ENCODE data around the gene TDRD3. TPM values are rescaled to one million over a fixed set of nuclear protein-coding genes. Genes with fewer than 3 reads are reported as not detected.

The TDRD3 gene
- total and polyA plus RNA-seq, 2 donors = 18.5 to 26.3 TPM

DNA sequence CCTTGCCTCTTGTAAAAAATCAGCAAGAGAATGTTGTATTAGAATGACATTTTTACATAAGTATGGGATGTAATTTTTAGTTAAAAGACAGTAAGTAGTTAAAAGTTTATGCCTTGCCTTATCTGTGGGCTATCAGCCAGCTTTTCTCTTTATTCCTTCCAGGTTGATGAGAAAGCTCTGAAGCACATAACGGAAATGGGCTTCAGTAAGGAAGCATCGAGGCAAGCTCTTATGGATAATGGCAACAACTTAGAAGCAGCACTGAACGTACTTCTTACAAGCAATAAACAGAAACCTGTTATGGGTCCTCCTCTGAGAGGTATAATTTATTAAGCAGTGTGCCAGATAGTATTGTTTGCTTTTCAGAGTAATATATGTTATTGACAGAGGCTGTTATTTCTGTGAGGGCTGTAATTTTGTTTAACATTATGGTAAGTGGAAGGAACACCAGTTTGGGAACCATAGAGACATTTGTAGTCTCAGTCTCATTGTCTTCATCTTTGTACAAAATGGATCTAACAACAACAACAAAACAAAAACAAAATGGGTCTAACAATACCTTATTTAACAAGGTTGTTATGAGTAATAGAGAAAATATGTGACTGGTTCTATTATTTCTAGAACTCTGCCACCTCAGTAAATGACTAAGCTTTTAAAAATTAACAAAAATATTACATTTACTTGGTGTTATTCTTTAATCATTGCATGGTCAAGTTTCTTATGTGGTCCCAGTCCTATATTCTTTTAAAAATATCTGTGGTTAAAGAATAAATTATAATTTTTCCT lies 112.8 kb downstream of the TDRD3 start:
- Histone ChIP-seq H3K36me3 (ENCODE audit: control insufficient read depth in 2 of 2, insufficient read depth in 2 of 2, low read length in 1 of 2) (peaks cover 0 to 4% of the 10 kb centered on the region in 2 donors), H3K9me3 (ENCODE audit: control insufficient read depth in 2 of 2, insufficient read depth in 1 of 2, low read length in 1 of 2) (peaks cover 0 to 16% of the 10 kb centered on the region in 2 donors), H3K4me3 (ENCODE audit: low read length in 2 of 2) (no peak overlapping the region), H3K4me1 (ENCODE audit: control insufficient read depth in 2 of 2, insufficient read depth in 2 of 2, low read length in 2 of 2) (no peaks in the 10 kb centered on the region), H3K27me3 (ENCODE audit: control insufficient read depth in 2 of 2, insufficient read depth in 1 of 2, low read length in 1 of 2) (no peaks in the 10 kb centered on the region), H3K27ac (ENCODE audit: low read depth in 1 of 2, low read length in 1 of 2) (no peak overlapping the region)
- no peak for DNase-seq (ENCODE audit: low read depth in 6 of 9, low spot score in 9 of 9)
- 96% methylated on average over 3 of the region's 3 CpGs for WGBS

DNA sequence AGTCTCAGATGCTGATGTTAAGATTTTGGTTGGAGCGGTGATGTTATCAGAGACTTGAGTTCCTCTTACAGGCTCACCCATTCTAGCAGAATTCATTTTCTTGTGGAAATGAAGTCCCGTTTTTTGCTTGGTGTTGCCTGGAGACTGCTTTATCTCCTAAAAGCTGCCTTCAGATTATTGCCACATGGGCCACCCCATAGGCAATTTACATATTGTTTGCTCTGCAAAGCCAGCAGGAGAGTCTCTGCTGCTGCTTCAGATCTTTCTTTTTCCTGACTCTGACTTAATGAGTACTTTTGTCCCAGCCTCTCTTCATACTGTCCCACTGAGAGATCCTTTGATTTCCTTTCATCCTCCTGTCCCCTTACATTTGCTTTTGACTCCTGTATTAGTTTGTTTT lies 114.6 kb downstream of the TDRD3 start:
- peaks cover 0 to 4% of the 10 kb centered on the region in 2 donors for H3K36me3 ChIP-seq (ENCODE audit: control insufficient read depth in 2 of 2, insufficient read depth in 2 of 2, low read length in 1 of 2)
- WGBS = 98% methylated on average over 2 of the region's 2 CpGs
- H3K9me3 ChIP-seq (ENCODE audit: control insufficient read depth in 2 of 2, insufficient read depth in 1 of 2, low read length in 1 of 2) = peaks cover 0 to 10% of the 10 kb centered on the region in 2 donors

DNA sequence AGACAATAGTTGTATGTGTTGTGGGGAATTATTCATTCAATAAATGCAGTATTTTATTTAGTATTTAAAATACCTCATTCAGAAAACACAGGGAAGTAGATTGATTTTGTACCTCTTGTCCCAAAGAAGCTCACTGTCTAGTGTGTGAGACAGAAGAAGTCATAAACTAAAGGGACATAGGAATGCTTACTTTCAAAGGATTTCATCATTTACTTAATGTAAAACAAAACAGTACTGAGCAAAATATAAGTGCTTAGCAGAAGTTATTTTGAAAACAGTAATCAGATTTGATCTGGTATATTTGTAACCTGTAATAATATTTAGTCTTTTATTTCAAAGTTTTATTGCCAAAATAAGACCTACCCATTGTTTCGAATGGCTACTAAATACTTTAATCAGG lies 117.9 kb downstream of the TDRD3 start:
- Histone ChIP-seq H3K4me1 (ENCODE audit: control insufficient read depth in 2 of 2, insufficient read depth in 2 of 2, low read length in 2 of 2) (no peaks in the 10 kb centered on the region), H3K9me3 (ENCODE audit: control insufficient read depth in 2 of 2, insufficient read depth in 1 of 2, low read length in 1 of 2) (peaks cover 0 to 10% of the 10 kb centered on the region in 2 donors), H3K27ac (ENCODE audit: low read depth in 1 of 2, low read length in 1 of 2) (no peak overlapping the region), H3K4me3 (ENCODE audit: low read length in 2 of 2) (no peak overlapping the region), H3K27me3 (ENCODE audit: control insufficient read depth in 2 of 2, insufficient read depth in 1 of 2, low read length in 1 of 2) (no peaks in the 10 kb centered on the region), H3K36me3 (ENCODE audit: control insufficient read depth in 2 of 2, insufficient read depth in 2 of 2, low read length in 1 of 2) (peaks cover 3 to 7% of the 10 kb centered on the region in 2 donors)
- WGBS = 99% methylated on average over 1 of the region's 1 CpG
- no peak for DNase-seq (ENCODE audit: low read depth in 6 of 9, low spot score in 9 of 9)

More for the DNA sequence above, 114.6 kb downstream of the TDRD3 start:
- no peaks in the 10 kb centered on the region for H3K27me3 ChIP-seq (ENCODE audit: control insufficient read depth in 2 of 2, insufficient read depth in 1 of 2, low read length in 1 of 2)
- no peak overlapping the region for H3K27ac ChIP-seq (ENCODE audit: low read depth in 1 of 2, low read length in 1 of 2)
- no peak overlapping the region for H3K4me3 ChIP-seq (ENCODE audit: low read length in 2 of 2)
- no peak for DNase-seq (ENCODE audit: low read depth in 6 of 9, low spot score in 9 of 9)
- H3K4me1 ChIP-seq (ENCODE audit: control insufficient read depth in 2 of 2, insufficient read depth in 2 of 2, low read length in 2 of 2) = no peaks in the 10 kb centered on the region

DNA sequence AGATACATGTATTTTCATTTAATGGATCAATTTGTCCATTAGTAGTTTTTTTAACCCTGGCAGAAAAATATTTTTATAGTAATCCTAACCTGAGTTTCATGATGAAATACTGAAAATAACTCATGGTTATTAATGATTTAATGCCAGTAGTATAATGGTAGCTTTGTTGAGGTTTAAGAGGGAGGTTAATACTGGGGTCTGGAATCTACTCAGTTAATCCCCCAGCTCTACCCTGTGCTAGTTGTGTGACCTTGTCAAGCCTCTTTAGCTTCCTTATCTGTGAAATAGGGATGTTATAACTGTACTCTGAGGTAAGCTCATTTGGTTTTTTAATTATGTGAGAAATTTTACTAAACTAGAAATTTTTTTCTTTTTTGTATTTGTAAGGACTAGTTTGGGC lies 122.5 kb downstream of the TDRD3 start:
- no peak for DNase-seq (ENCODE audit: low read depth in 6 of 9, low spot score in 9 of 9)
- H3K4me1 ChIP-seq (ENCODE audit: control insufficient read depth in 2 of 2, insufficient read depth in 2 of 2, low read length in 2 of 2) = no peaks in the 10 kb centered on the region
- no peaks in the 10 kb centered on the region for H3K9me3 ChIP-seq (ENCODE audit: control insufficient read depth in 2 of 2, insufficient read depth in 1 of 2, low read length in 1 of 2)
- peaks cover 3% of the 10 kb centered on the region in 2 donors for H3K36me3 ChIP-seq (ENCODE audit: control insufficient read depth in 2 of 2, insufficient read depth in 2 of 2, low read length in 1 of 2)
- H3K4me3 ChIP-seq (ENCODE audit: low read length in 2 of 2) = no peak overlapping the region
- H3K27me3 ChIP-seq (ENCODE audit: control insufficient read depth in 2 of 2, insufficient read depth in 1 of 2, low read length in 1 of 2) = no peaks in the 10 kb centered on the region
- no peak overlapping the region for H3K27ac ChIP-seq (ENCODE audit: low read depth in 1 of 2, low read length in 1 of 2)

DNA sequence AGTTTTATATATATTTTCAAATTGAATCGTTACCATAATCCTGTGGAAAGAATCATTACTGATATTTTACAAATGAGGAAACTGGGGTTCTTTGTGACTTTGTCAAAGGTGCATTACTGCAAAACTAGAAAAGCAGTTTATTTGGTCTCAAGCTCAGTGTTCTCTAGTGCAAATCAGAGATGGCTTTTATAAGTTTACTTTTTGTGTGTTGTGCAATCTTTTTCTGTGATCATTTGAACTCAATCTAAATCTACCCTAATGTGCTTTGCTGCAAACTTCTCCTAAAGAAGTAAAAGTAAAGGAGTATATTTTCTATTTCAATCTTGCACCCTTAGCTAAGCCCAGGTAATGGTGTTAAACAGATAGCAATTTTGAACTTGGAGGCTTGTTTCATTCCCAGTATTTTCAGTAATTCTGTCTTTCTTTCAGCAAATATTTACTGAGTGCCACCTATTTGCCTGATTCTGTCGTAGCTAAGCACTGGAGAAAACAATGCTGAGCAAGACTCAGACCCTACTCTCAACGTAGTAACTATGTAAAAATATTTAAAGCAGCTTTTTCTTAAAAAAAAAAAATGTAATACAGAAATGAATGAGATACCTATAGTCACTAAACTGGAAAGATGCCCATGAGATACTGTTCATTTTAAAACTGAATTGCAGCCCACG lies 124.0 kb downstream of the TDRD3 start:
- no peak overlapping the region for H3K4me3 ChIP-seq (ENCODE audit: low read length in 2 of 2)
- no peak for DNase-seq (ENCODE audit: low read depth in 6 of 9, low spot score in 9 of 9)
- 97% methylated on average over 4 of the region's 4 CpGs for WGBS
- H3K9me3 ChIP-seq (ENCODE audit: control insufficient read depth in 2 of 2, insufficient read depth in 1 of 2, low read length in 1 of 2) = no peaks in the 10 kb centered on the region
- H3K4me1 ChIP-seq (ENCODE audit: control insufficient read depth in 2 of 2, insufficient read depth in 2 of 2, low read length in 2 of 2) = no peaks in the 10 kb centered on the region
- H3K27ac ChIP-seq (ENCODE audit: low read depth in 1 of 2, low read length in 1 of 2) = no peak overlapping the region
- H3K27me3 ChIP-seq (ENCODE audit: control insufficient read depth in 2 of 2, insufficient read depth in 1 of 2, low read length in 1 of 2) = no peaks in the 10 kb centered on the region
- peaks cover 3% of the 10 kb centered on the region in 2 donors for H3K36me3 ChIP-seq (ENCODE audit: control insufficient read depth in 2 of 2, insufficient read depth in 2 of 2, low read length in 1 of 2)

DNA sequence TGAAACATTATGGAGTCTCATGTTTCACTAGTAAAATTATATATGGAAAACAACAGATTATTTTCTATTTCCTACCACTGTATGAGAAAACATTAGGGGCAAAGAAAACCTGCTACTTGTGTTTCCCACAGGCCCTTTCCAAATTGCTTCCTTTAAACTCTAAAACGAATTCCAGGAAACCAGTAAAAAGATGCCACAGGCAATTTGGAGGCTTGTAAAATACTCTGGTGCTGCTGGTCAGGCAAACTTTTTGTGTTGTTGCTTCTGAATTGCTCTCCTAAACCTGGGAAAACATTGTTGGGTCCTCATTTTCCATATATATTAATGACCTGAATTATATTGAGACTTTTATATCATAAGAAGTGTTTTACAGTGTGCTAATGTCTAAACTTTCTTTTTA lies 141.5 kb downstream of the TDRD3 start:
- no peaks in the 10 kb centered on the region for H3K27me3 ChIP-seq (ENCODE audit: control insufficient read depth in 2 of 2, insufficient read depth in 1 of 2, low read length in 1 of 2)
- H3K4me3 ChIP-seq (ENCODE audit: low read length in 2 of 2) = no peak overlapping the region
- DNase-seq (ENCODE audit: low read depth in 6 of 9, low spot score in 9 of 9) = no peak
- H3K4me1 ChIP-seq (ENCODE audit: control insufficient read depth in 2 of 2, insufficient read depth in 2 of 2, low read length in 2 of 2) = no peaks in the 10 kb centered on the region
- H3K36me3 ChIP-seq (ENCODE audit: control insufficient read depth in 2 of 2, insufficient read depth in 2 of 2, low read length in 1 of 2) = no peaks in the 10 kb centered on the region
- no peaks in the 10 kb centered on the region for H3K9me3 ChIP-seq (ENCODE audit: control insufficient read depth in 2 of 2, insufficient read depth in 1 of 2, low read length in 1 of 2)
- no peak overlapping the region for H3K27ac ChIP-seq (ENCODE audit: low read depth in 1 of 2, low read length in 1 of 2)
- WGBS = 85% methylated on average over 1 of the region's 1 CpG

DNA sequence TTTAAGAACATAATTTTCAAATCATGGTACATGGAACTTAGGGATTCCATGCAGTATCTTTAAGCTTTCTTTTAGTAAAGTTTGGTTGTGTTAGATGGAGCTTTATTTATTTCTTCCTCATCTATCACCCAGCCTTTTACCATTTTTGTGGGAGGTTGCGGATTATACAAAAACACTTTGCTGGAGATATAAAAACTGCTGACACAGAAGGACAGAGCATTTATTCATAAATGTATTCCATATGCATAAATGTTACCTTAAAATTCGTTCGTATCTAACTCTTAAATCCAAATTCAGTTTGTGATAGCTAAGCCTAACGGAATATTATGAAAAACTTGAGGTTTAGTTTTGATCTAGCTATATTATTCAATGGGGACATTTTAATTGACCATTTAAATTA lies 143.3 kb downstream of the TDRD3 start:
- DNase-seq (ENCODE audit: low read depth in 6 of 9, low spot score in 9 of 9) = no peak
- H3K4me1 ChIP-seq (ENCODE audit: control insufficient read depth in 2 of 2, insufficient read depth in 2 of 2, low read length in 2 of 2) = no peaks in the 10 kb centered on the region
- no peaks in the 10 kb centered on the region for H3K27me3 ChIP-seq (ENCODE audit: control insufficient read depth in 2 of 2, insufficient read depth in 1 of 2, low read length in 1 of 2)
- H3K36me3 ChIP-seq (ENCODE audit: control insufficient read depth in 2 of 2, insufficient read depth in 2 of 2, low read length in 1 of 2) = no peaks in the 10 kb centered on the region
- H3K27ac ChIP-seq (ENCODE audit: low read depth in 1 of 2, low read length in 1 of 2) = no peak overlapping the region
- H3K9me3 ChIP-seq (ENCODE audit: control insufficient read depth in 2 of 2, insufficient read depth in 1 of 2, low read length in 1 of 2) = no peaks in the 10 kb centered on the region
- WGBS = 98% methylated on average over 4 of the region's 4 CpGs
- H3K4me3 ChIP-seq (ENCODE audit: low read length in 2 of 2) = no peak overlapping the region

DNA sequence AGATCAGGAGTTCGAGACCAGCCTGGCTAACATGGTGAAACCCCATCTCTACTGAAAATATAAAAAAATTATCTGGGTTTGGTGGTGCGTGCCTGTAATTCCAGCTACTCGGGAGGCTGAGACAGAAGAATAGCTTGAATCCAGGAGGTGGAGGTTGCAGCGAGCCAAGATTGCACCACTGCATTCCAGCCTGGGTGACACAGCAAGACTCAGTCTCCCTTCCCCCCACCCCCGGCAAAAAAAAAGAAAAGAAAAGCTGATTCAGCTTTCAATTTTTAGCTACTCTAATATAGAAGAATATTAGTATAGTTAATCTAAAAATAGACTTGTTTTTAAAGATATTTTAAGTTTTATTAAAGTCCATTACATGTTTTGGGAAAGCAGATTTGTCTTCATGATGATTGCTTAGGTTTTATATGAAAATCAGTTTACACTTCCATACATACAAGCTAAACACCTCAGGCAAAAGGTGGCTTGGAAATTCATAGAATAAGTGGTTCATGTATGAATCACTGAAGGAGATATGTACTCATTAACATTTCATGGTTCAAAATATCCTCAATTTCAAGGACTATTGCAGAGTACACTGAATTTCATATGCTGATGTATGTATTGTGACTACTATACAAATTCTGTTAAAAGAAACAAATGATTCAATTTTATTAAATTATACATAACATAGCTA lies 165.2 kb downstream of the TDRD3 start:
- 96% methylated on average over 5 of the region's 5 CpGs for WGBS
- Histone ChIP-seq H3K4me1 (ENCODE audit: control insufficient read depth in 2 of 2, insufficient read depth in 2 of 2, low read length in 2 of 2) (no peaks in the 10 kb centered on the region), H3K27ac (ENCODE audit: low read depth in 1 of 2, low read length in 1 of 2) (no peak overlapping the region), H3K9me3 (ENCODE audit: control insufficient read depth in 2 of 2, insufficient read depth in 1 of 2, low read length in 1 of 2) (no peaks in the 10 kb centered on the region), H3K4me3 (ENCODE audit: low read length in 2 of 2) (no peak overlapping the region), H3K36me3 (ENCODE audit: control insufficient read depth in 2 of 2, insufficient read depth in 2 of 2, low read length in 1 of 2) (no peaks in the 10 kb centered on the region), H3K27me3 (ENCODE audit: control insufficient read depth in 2 of 2, insufficient read depth in 1 of 2, low read length in 1 of 2) (no peaks in the 10 kb centered on the region)
- no peak for DNase-seq (ENCODE audit: low read depth in 6 of 9, low spot score in 9 of 9)

DNA sequence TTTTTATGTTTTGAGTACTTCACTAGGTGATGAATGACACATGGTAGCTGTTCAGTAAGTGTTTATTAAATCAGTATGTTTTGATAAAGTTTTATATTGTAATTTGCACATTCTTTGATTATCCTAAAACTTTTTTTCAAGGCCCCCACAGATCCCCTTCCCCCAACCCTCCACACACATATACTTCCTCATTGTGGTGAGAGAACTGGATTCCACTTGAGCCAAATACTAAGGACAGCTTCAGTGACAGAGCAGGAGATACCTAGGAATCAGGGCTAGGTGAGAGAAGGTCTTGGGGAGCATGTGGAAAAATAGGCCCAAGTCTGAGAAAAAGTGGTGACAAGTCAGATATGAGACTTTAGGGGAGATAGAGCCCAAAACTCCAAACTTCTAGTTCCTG lies 174.6 kb downstream of the TDRD3 start:
- Histone ChIP-seq H3K36me3 (ENCODE audit: control insufficient read depth in 2 of 2, insufficient read depth in 2 of 2, low read length in 1 of 2) (no peaks in the 10 kb centered on the region), H3K4me1 (ENCODE audit: control insufficient read depth in 2 of 2, insufficient read depth in 2 of 2, low read length in 2 of 2) (no peaks in the 10 kb centered on the region), H3K4me3 (ENCODE audit: low read length in 2 of 2) (no peak overlapping the region), H3K27me3 (ENCODE audit: control insufficient read depth in 2 of 2, insufficient read depth in 1 of 2, low read length in 1 of 2) (no peaks in the 10 kb centered on the region), H3K27ac (ENCODE audit: low read depth in 1 of 2, low read length in 1 of 2) (no peak overlapping the region), H3K9me3 (ENCODE audit: control insufficient read depth in 2 of 2, insufficient read depth in 1 of 2, low read length in 1 of 2) (peaks cover 0 to 4% of the 10 kb centered on the region in 2 donors)
- no peak for DNase-seq (ENCODE audit: low read depth in 6 of 9, low spot score in 9 of 9)
